GM13976 (cell line): ENCODE data around the gene TRIM62.

ENCODE experiments used
- DNase-seq: peaks from one replicate; pipeline ENCODE4 v3.0.0; 2012; ENCODE audit warnings: low spot score
- in situ Hi-C: fragments of 300-500 bp; cut with MboI; formaldehyde crosslinking; loops from one replicate; pipeline ENCODE4 v1.12.0; 2022; ENCODE audit warnings: low sequenced_read_pairs, mixed read lengths, inconsistent platforms; ENCODE audit not compliant: unreplicated experiment
- TF ChIP-seq, protein P1 (sequence below): IDR thresholded peaks from 2 replicates; pipeline ENCODE4 v1.5.1; 2012; ENCODE audit warnings: borderline replicate concordance, mild to moderate bottlenecking; ENCODE audit not compliant: insufficient read depth; ENCODE audit errors: extremely low read depth, missing control alignments, control extremely low read depth

TRIM62 gene

DNA sequence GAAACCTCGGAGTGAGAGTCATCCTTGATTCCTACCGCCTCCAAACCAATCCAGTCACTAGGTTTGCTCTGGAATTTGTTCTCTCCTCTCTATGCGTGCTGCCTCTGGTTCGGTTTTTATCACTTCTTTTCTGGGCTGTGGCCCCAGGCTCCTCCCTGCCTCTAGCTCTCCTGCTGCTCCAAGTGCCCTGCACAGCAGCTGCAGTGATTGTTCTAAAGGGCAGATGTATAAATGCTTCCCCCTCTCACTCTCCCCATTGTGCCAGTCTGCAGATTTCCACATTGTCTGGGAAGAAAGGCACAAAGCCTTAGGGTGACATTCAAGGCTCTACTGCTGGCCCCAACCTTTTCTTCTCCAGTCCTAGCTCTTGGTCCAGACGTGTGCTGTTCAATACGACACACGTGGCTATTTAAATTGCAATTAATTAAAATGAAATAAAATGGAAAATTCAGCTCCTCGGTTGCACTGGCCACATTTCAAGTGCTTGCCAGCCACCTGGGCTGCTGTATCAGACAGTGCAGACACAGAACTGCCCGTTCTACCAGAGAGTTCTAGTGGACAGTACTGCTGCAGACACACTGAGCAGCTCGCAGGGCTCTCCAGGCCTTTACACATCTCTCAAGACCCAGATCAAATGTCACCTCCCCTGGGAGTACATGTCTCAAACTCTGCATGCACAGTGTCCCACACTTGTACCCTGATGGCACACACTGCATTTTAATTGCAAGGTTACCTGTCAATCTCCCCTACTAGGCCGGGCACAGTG lies 12.4 kb downstream of the TRIM62 start:
- in situ Hi-C loops = no loop called here
- TF ChIP-seq, protein P1, sequence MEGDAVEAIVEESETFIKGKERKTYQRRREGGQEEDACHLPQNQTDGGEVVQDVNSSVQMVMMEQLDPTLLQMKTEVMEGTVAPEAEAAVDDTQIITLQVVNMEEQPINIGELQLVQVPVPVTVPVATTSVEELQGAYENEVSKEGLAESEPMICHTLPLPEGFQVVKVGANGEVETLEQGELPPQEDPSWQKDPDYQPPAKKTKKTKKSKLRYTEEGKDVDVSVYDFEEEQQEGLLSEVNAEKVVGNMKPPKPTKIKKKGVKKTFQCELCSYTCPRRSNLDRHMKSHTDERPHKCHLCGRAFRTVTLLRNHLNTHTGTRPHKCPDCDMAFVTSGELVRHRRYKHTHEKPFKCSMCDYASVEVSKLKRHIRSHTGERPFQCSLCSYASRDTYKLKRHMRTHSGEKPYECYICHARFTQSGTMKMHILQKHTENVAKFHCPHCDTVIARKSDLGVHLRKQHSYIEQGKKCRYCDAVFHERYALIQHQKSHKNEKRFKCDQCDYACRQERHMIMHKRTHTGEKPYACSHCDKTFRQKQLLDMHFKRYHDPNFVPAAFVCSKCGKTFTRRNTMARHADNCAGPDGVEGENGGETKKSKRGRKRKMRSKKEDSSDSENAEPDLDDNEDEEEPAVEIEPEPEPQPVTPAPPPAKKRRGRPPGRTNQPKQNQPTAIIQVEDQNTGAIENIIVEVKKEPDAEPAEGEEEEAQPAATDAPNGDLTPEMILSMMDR = no peak
- no peak for DNase-seq

DNA sequence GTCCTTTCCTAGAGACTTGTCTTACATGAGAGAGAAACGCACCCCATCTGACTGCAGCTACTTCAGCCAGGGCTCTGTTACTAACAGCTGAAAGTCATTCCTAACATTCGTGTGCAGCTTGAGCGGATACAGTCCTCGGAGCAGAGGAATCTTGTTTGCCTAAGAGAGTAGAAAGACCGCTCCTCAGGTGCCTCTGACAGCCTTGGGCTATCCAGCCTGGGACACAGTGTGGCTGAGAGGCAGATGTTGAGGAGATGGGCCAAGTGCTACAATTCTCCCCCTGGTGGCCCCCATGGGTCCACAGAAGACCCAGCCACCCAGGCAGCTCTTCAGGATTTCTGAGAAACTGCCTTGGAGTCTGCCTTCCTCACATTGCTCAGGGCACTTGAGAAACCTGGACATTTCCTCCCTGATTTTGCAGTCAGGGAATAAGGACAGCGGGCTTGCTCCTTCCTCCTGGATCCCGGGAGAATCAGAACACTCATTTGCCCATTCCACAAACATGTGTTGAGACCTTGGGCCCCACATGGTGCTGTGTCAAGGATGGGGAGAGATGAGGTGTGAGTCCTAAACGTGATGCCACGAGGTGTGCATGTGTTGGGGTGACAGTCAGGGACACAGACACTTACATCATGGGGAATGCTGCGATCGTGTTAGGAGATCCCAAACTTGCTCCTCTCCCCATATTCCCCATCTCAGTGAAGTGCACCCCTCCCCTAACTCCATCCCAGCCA lies 13.1 kb downstream of the TRIM62 start:
- no peak for DNase-seq
- TF ChIP-seq, protein P1 = no peak
- in situ Hi-C loops = no loop called here

DNA sequence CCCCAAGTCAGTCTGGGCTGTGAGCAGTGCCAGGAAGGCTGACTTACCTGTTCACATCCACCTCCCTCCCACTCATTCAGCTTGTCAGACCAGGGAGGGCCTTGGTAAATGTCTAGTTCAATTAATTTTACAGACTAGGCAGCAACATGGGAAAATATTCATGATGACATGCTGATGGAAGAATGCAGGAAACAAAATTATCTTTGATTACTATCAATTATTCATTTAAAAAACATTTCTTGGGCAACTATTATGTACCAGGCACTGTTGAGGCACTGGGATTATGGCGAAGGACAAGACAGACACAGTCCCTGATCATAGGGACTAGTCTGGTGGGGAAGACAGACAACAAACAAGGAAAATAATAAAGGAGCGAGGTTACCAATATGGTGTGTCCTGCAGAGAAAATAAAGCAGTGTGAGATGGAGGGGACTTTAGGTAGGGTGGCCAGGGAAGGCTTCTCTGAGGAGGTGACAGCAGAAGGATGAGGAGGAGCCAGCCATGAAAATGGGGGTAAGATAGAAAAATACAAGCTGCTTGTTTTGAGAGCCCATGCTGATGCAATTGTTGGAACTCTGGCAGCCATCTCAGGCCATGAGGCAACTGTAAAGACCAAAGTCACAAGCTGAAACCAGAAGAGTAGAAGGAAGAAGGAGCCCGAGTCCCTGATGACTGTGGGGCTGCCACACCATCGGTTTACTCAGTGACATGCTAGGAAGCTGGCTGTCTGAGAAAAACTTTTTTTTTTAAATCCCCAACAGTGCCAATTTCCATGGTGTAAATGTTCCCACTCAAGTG lies 14.0 kb downstream of the TRIM62 start:
- in situ Hi-C loops = no loop called here
- TF ChIP-seq, protein P1 = no peak
- DNase-seq = no peak

DNA sequence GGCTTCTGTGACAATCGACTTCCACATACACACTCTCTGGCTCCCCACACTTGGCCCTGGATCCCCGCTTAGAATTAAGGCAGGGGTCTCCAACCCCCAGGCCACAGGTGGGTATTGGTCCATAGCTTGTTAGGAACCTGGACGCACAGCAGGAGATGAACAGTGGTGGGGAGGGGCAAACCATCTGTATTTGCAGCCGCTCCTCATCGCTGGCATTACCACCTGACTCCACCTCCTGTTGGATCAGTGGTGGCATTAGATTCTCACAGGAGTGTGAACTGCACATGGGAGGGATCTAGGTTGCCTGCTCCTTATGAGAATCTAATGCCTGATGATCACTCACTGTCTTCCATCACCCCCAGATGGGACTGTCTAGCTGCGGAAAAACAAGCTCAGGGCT lies 16.0 kb downstream of the TRIM62 start:
- TF ChIP-seq, protein P1 = no peak
- in situ Hi-C loops = no loop called here
- no peak for DNase-seq

DNA sequence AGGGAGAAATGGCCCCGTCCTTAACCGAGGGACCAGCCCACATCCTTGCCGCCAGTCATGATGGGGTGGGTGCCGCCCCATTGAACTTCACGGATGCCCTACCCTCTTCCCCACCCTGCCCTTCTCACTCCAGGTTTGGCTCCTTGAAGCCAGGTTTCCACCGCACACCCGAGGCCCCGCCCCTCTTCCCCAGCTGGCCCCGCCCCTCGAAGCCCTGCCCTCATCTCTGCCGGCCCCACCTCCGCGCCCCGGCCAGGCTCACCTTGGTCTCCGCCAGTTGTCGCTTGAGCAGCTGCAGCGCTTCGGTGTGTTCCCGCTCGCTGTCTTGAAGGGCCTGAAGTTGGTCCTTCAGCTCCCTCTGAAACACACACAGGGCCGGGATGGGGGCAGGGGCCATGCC lies 16.6 kb downstream of the TRIM62 start:
- DNase-seq = no peak
- TF ChIP-seq, protein P1 = no peak
- in situ Hi-C loops = no loop called here
